Lung (tissue), 12 donors: Measurements from ENCODE around the gene ZNF274. TPM values are rescaled to one million over a fixed set of nuclear protein-coding genes. Genes with fewer than 3 reads are reported as not detected.

Source experiments
- ATAC-seq: fragments of 200-7000 bp; cut with Tn5 transposase; one replicate; pipeline ENCODE4 v1.9.1; 2020; ENCODE audit warnings: moderate number of reproducible peaks; ENCODE audit not compliant: insufficient read depth, low FRiP score
- DNase-seq, 3 donors: peaks; one replicate each; pipeline ENCODE4 v3.0.0-alpha.2; 2013 to 2017
- H3K27ac ChIP-seq, 2 donors: one replicate each; pipeline ENCODE4 v1.5.1; 2013; ENCODE audit warnings: mild to moderate bottlenecking in 2 of 2, moderate library complexity in 2 of 2, control low read depth in 1 of 2, inconsistent platforms in 1 of 2, low read depth in 1 of 2, low read length in 1 of 2
- H3K27me3 ChIP-seq, 3 donors: one replicate each; pipeline ENCODE4 v1.5.1; 2013; ENCODE audit warnings: low read length in 2 of 3; ENCODE audit not compliant: control insufficient read depth in 3 of 3, insufficient read depth in 3 of 3
- H3K36me3 ChIP-seq, 4 donors: one replicate each; pipeline ENCODE4 v1.5.1; 2013; ENCODE audit warnings: low read length in 4 of 4, mild to moderate bottlenecking in 1 of 4, moderate library complexity in 1 of 4; ENCODE audit not compliant: control insufficient read depth in 4 of 4, insufficient read depth in 4 of 4
- H3K4me1 ChIP-seq, 5 donors: one replicate each; pipeline ENCODE4 v1.5.1; 2013; ENCODE audit warnings: low read length in 5 of 5, mild to moderate bottlenecking in 2 of 5, moderate library complexity in 1 of 5; ENCODE audit not compliant: control insufficient read depth in 5 of 5, insufficient read depth in 5 of 5
- H3K4me3 ChIP-seq: one replicate; pipeline ENCODE4 v1.5.1; 2013; ENCODE audit warnings: mild to moderate bottlenecking, control low read depth, moderate library complexity
- H3K9ac ChIP-seq, 2 donors: one replicate each; pipeline ENCODE4 v1.5.1; 2013; ENCODE audit warnings: low read length in 2 of 2, control low read depth in 1 of 2; ENCODE audit not compliant: insufficient read depth in 1 of 2
- H3K9me3 ChIP-seq, 4 donors: one replicate each; pipeline ENCODE4 v1.5.1; 2013; ENCODE audit warnings: low read length in 3 of 4, mild to moderate bottlenecking in 1 of 4, moderate library complexity in 1 of 4; ENCODE audit not compliant: control insufficient read depth in 4 of 4, insufficient read depth in 3 of 4
- CTCF ChIP-seq: IDR thresholded peaks from 2 replicates; pipeline ENCODE4 v1.5.1; 2012; ENCODE audit warnings: mild to moderate bottlenecking; ENCODE audit errors: control extremely low read depth, extremely low read depth
- WGBS, 2 donors: extraction: QIAGEN DNeasy Blood & Tissue Kit; methylation state at CpG; one replicate each; pipeline ENCODE4 v1.1.7; 2013; 5-methylcytosine and 5-hydroxymethylcytosine counted together
- polyA plus RNA-seq, 2 donors: library from polyadenylated mRNA; stranded (reverse); fragments of 200-250 nt; gene quantifications; one replicate each; pipeline ENCODE4 v1.2.1, GENCODE V29; 2013
- total RNA-seq, 2 donors: library from RNA; depleted of rRNA in 1 of 2; stranded (reverse); fragments of >200 nt in 1 of 2; gene quantifications; one replicate each; pipeline ENCODE4 v1.2.1, GENCODE V29; 2014 to 2021
- donor health status: control.
- donor health status: control.
- donor health status: Bipolar disorder and iron deficiency.
- donor health status: healthy.
- donor health status: DM: yes; HTN: yes; CAD: no.

The ZNF274 gene
- total and polyA plus RNA-seq, 4 donors = 10.2 to 29.6 (median 26.0) TPM

GRCh38 chr19:58212336-58213074, 29.6 kb downstream of the ZNF274 start:
- Histone ChIP-seq H3K27ac (no peak overlapping the region), H3K9me3 (peaks cover 30 to 84% (median 59%) of the 10 kb centered on the region in 4 donors), H3K27me3 (no peaks in the 10 kb centered on the region), H3K9ac (no peak overlapping the region), H3K4me3 (no peak overlapping the region), H3K4me1 (no peaks in the 10 kb centered on the region), H3K36me3 (peaks cover 52 to 66% (median 60%) of the 10 kb centered on the region in 4 donors)
- ATAC-seq (no peak), DNase-seq (no peak)
- no peak for TF ChIP-seq CTCF
- WGBS, 2 donors = 97 to 98% methylated on average over 17 of the region's 17 CpGs

- DNase-seq (no peak), ATAC-seq (no peak)
- Histone ChIP-seq H3K27ac (no peak overlapping the region), H3K4me3 (no peak overlapping the region), H3K9ac (no peak overlapping the region), H3K36me3 (peaks cover 47 to 61% (median 55%) of the 10 kb centered on the region in 4 donors), H3K9me3 (peaks cover 26 to 81% (median 55%) of the 10 kb centered on the region in 4 donors), H3K27me3 (no peaks in the 10 kb centered on the region), H3K4me1 (no peaks in the 10 kb centered on the region)
- no peak for TF ChIP-seq CTCF
- 100% methylated on average over 1 of the region's 1 CpG for WGBS, 2 donors
Measured at GRCh38 chr19:58213075-58213369, 30.2 kb downstream of the ZNF274 start.

GRCh38 chr19:58217069-58217481, 34.2 kb downstream of the ZNF274 start:
- Histone ChIP-seq H3K4me3 (no peak overlapping the region), H3K4me1 (no peaks in the 10 kb centered on the region), H3K36me3 (peaks cover 10 to 22% (median 18%) of the 10 kb centered on the region in 4 donors), H3K9ac (no peak overlapping the region), H3K9me3 (peaks cover 12 to 63% (median 26%) of the 10 kb centered on the region in 4 donors), H3K27me3 (no peaks in the 10 kb centered on the region), H3K27ac (no peak overlapping the region)
- TF ChIP-seq CTCF = no peak
- DNase-seq = no peak
- WGBS, 2 donors = 46 to 49% methylated on average over 34 of the region's 34 CpGs
- no peak for ATAC-seq
